Hepatocyte (in vitro differentiated cells): ENCODE data around the gene DSCAM.

Experiments used
- CTCF ChIP-seq: fragments of 200-600 bp; sonication (generic); IDR thresholded peaks from 2 replicates; pipeline ENCODE4 v1.5.1; 2016; ENCODE audit warnings: antibody characterized with exemption, mild to moderate bottlenecking; ENCODE audit not compliant: poor library complexity
- EZH2 ChIP-seq: fragments of 200-600 bp; sonication (generic); IDR thresholded peaks from 2 replicates; pipeline ENCODE4 v1.6.1; 2016; ENCODE audit warnings: antibody characterized with exemption, mild to moderate bottlenecking, borderline replicate concordance
- EZH2phosphoT487 ChIP-seq: fragments of 200-600 bp; sonication (generic); IDR thresholded peaks from one replicate; pipeline ENCODE4 v1.6.1; 2018; ENCODE audit warnings: antibody characterized with exemption, mild to moderate bottlenecking, low read depth, moderate library complexity; ENCODE audit not compliant: unreplicated experiment, severe bottlenecking

- TF ChIP-seq CTCF: no peak
- no peak for TF ChIP-seq EZH2phosphoT487
- no peak for TF ChIP-seq EZH2
These were observed 392.9 kb downstream of the DSCAM start for GRCh38 chr21:40454057-40454456.
